Muscle of leg (tissue), 11 donors: ENCODE results near the gene RALBP1. TPM values are rescaled to one million over a fixed set of nuclear protein-coding genes. Genes with fewer than 3 reads are reported as not detected.

ENCODE experiments used
- DNase-seq: peaks from one replicate; pipeline ENCODE4 v3.0.0; 2013
- H3K27ac ChIP-seq: one replicate; pipeline ENCODE4 v1.5.1; 2013; ENCODE audit warnings: mild to moderate bottlenecking, low read length, control low read depth
- H3K27me3 ChIP-seq: one replicate; pipeline ENCODE4 v1.6.1; 2013; ENCODE audit warnings: low read length; ENCODE audit not compliant: control insufficient read depth, insufficient read depth
- H3K36me3 ChIP-seq: one replicate; pipeline ENCODE4 v1.6.1; 2013; ENCODE audit warnings: low read length; ENCODE audit not compliant: control insufficient read depth, insufficient read depth
- H3K4me1 ChIP-seq: one replicate; pipeline ENCODE4 v1.6.1; 2013; ENCODE audit warnings: low read length; ENCODE audit not compliant: control insufficient read depth, insufficient read depth
- H3K4me3 ChIP-seq: one replicate; pipeline ENCODE4 v1.5.1; 2013; ENCODE audit warnings: low read length, control low read depth
- H3K9me3 ChIP-seq: replicated peaks from 2 replicates; pipeline ENCODE4 v1.6.1; 2013; ENCODE audit warnings: low read depth, low read length; ENCODE audit not compliant: control insufficient read depth
- WGBS: methylation state at CpG from one replicate; pipeline ENCODE4 v1.1.5; 2013; ENCODE audit warnings: missing lambda C conversion rate; ENCODE audit not compliant: insufficient coverage; 5-methylcytosine and 5-hydroxymethylcytosine counted together
- polyA plus RNA-seq, 8 donors: library from polyadenylated mRNA; unstranded; fragments of 120-200 nt; gene quantifications; one replicate each; pipeline versions ENCODE4 v1.2.1 to v1.2.3, GENCODE V29; 2013; ENCODE audit warnings: inconsistent platforms in 1 of 8, low replicate concordance in 1 of 8; ENCODE audit not compliant: insufficient read length in 8 of 8, insufficient read depth in 1 of 8
- total RNA-seq: library from RNA; stranded (reverse); fragments of 120-200 nt; gene quantifications from one replicate; pipeline ENCODE4 v1.2.4, GENCODE V29; 2013

The RALBP1 gene
- total and polyA plus RNA-seq, 9 donors: 37.5 to 52.9 (median 46.3) TPM

- Histone ChIP-seq H3K27ac (no peak overlapping the region), H3K4me1 (no peaks in the 10 kb centered on the region), H3K36me3 (peaks cover 3% of the 10 kb centered on the region), H3K9me3 (no peaks in the 10 kb centered on the region), H3K4me3 (no peak overlapping the region), H3K27me3 (no peaks in the 10 kb centered on the region)
- no CpG with 5 or more reads among the region's 1 CpG for WGBS
- no peak for DNase-seq
Measured at GRCh38 chr18:9495465-9495864, 20.2 kb downstream of the RALBP1 start.

GRCh38 chr18:9495916-9496705, 20.8 kb downstream of the RALBP1 start:
- Histone ChIP-seq H3K27ac (no peak overlapping the region), H3K4me3 (no peak overlapping the region), H3K36me3 (peaks cover 3% of the 10 kb centered on the region), H3K4me1 (no peaks in the 10 kb centered on the region), H3K9me3 (no peaks in the 10 kb centered on the region), H3K27me3 (no peaks in the 10 kb centered on the region)
- WGBS: 58% methylated on average over 2 of the region's 6 CpGs
- no peak for DNase-seq

- peaks cover 5% of the 10 kb centered on the region for H3K9me3 ChIP-seq
- 61% methylated on average over 2 of the region's 4 CpGs for WGBS
- no peak overlapping the region for H3K4me3 ChIP-seq
- peaks cover 5% of the 10 kb centered on the region for H3K36me3 ChIP-seq
- no peaks in the 10 kb centered on the region for H3K27me3 ChIP-seq
- H3K4me1 ChIP-seq: no peaks in the 10 kb centered on the region
- no peak overlapping the region for H3K27ac ChIP-seq
- no peak for DNase-seq
Measured at GRCh38 chr18:9506046-9506792, 30.9 kb downstream of the RALBP1 start.

GRCh38 chr18:9507565-9508088, 32.3 kb downstream of the RALBP1 start:
- no peaks in the 10 kb centered on the region for H3K9me3 ChIP-seq
- H3K4me3 ChIP-seq: no peak overlapping the region
- no peak for DNase-seq
- no peak overlapping the region for H3K27ac ChIP-seq
- 100% methylated on average over 1 of the region's 2 CpGs for WGBS
- H3K4me1 ChIP-seq: no peaks in the 10 kb centered on the region
- no peaks in the 10 kb centered on the region for H3K36me3 ChIP-seq
- H3K27me3 ChIP-seq: no peaks in the 10 kb centered on the region

- H3K4me3 ChIP-seq: no peak overlapping the region
- no peaks in the 10 kb centered on the region for H3K27me3 ChIP-seq
- no peaks in the 10 kb centered on the region for H3K4me1 ChIP-seq
- H3K9me3 ChIP-seq: no peaks in the 10 kb centered on the region
- no CpG with 5 or more reads among the region's 2 CpGs for WGBS
- no peak for DNase-seq
- peaks cover 6% of the 10 kb centered on the region for H3K36me3 ChIP-seq
- no peak overlapping the region for H3K27ac ChIP-seq
Measured at GRCh38 chr18:9508446-9509025, 33.2 kb downstream of the RALBP1 start.

- Histone ChIP-seq H3K4me3 (no peak overlapping the region), H3K36me3 (peaks cover 19% of the 10 kb centered on the region), H3K27me3 (no peaks in the 10 kb centered on the region), H3K4me1 (no peaks in the 10 kb centered on the region), H3K9me3 (no peaks in the 10 kb centered on the region), H3K27ac (no peak overlapping the region)
- WGBS: 100% methylated on average over 2 of the region's 6 CpGs
- DNase-seq: no peak
Measured at GRCh38 chr18:9513971-9514512, 38.7 kb downstream of the RALBP1 start.

GRCh38 chr18:9516437-9517064, 41.2 kb downstream of the RALBP1 start:
- Histone ChIP-seq H3K36me3 (peaks cover 19% of the 10 kb centered on the region), H3K27me3 (no peaks in the 10 kb centered on the region), H3K4me1 (no peaks in the 10 kb centered on the region), H3K9me3 (no peaks in the 10 kb centered on the region), H3K27ac (no peak overlapping the region), H3K4me3 (no peak overlapping the region)
- WGBS: no CpG with 5 or more reads among the region's 4 CpGs
- peak; percentile 64 for DNase-seq

- no CpG with 5 or more reads among the region's 6 CpGs for WGBS
- H3K36me3 ChIP-seq: peaks cover 25% of the 10 kb centered on the region
- H3K27ac ChIP-seq: no peak overlapping the region
Measured at GRCh38 chr18:9517869-9518268, 42.6 kb downstream of the RALBP1 start.

GRCh38 chr18:9519399-9519798, 44.1 kb downstream of the RALBP1 start:
- H3K9me3 ChIP-seq: no peaks in the 10 kb centered on the region
- peaks cover 16% of the 10 kb centered on the region for H3K36me3 ChIP-seq
- H3K4me1 ChIP-seq: no peaks in the 10 kb centered on the region
- no peak overlapping the region for H3K4me3 ChIP-seq
- H3K27ac ChIP-seq: no peak overlapping the region
- no CpG with 5 or more reads among the region's 1 CpG for WGBS
- no peaks in the 10 kb centered on the region for H3K27me3 ChIP-seq
- DNase-seq: peak; percentile 75

More at GRCh38 chr18:9517869-9518268, 42.6 kb downstream of the RALBP1 start:
- DNase-seq: no peak
- Histone ChIP-seq H3K27me3 (no peaks in the 10 kb centered on the region), H3K4me1 (no peaks in the 10 kb centered on the region), H3K9me3 (no peaks in the 10 kb centered on the region), H3K4me3 (no peak overlapping the region)
